Measurements from ENCODE around the gene MAP4K4. TPM values are rescaled to one million over a fixed set of nuclear protein-coding genes. Genes with fewer than 3 reads are reported as not detected.

MAP4K4 gene
- total RNA-seq, 1 experiment from 2014 or later = 162 TPM

DNA sequence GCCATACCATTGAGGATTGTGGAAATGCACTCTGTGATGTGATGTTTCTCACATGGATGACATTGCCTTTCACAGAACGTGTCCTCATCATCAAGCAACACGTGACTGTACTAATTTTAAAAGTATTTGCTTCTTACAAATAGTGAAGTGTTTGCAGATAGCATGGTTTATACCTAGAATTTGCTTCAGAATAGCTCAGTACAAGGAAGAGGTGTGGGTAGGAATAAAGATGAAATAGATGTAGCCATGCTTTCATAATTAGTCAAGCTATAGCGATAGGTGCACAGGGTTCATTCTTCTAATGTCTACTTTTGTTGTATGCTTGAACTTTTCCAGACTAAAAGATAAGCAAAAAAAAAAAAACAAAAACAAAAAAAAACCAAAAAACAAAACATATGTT, 27.5 kb downstream of the MAP4K4 start:
- CTCF ChIA-PET = interaction anchor here (0.6 to 1.6 kb wide), 3 partner anchors 11 to 599 kb away, joined by 3 to 4 read pairs (median 4); no protein-coding TSS in a partner anchor
- no TSS peak for BruUV-seq (replicated peaks)
- Mint-ChIP-seq H3K9me3 (ENCODE audit: unreplicated experiment) (no peaks in the 10 kb centered on the region), H3K36me3 (ENCODE audit: insufficient read depth, unreplicated experiment) (peaks cover 18% of the 10 kb centered on the region), H3K4me3 (ENCODE audit: unreplicated experiment) (no peak overlapping the region), H3K4me1 (ENCODE audit: insufficient read depth, unreplicated experiment) (peaks cover 51% of the 10 kb centered on the region), H3K27ac (ENCODE audit: low read depth, unreplicated experiment) (no peak overlapping the region), H3K27me3 (ENCODE audit: insufficient read depth, unreplicated experiment) (no peaks in the 10 kb centered on the region)
- TF ChIP-seq, protein P1, sequence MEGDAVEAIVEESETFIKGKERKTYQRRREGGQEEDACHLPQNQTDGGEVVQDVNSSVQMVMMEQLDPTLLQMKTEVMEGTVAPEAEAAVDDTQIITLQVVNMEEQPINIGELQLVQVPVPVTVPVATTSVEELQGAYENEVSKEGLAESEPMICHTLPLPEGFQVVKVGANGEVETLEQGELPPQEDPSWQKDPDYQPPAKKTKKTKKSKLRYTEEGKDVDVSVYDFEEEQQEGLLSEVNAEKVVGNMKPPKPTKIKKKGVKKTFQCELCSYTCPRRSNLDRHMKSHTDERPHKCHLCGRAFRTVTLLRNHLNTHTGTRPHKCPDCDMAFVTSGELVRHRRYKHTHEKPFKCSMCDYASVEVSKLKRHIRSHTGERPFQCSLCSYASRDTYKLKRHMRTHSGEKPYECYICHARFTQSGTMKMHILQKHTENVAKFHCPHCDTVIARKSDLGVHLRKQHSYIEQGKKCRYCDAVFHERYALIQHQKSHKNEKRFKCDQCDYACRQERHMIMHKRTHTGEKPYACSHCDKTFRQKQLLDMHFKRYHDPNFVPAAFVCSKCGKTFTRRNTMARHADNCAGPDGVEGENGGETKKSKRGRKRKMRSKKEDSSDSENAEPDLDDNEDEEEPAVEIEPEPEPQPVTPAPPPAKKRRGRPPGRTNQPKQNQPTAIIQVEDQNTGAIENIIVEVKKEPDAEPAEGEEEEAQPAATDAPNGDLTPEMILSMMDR (IDR thresholded peaks at IDR 0.05; ENCODE audit: unreplicated experiment) = no peak
- no peak for DNase-seq (ENCODE audit: unreplicated experiment)
- intact Hi-C loops (cut with micrococcal nuclease) = no loop called here
- POLR2A ChIA-PET = interaction anchor here (0.6 to 2.7 kb wide), 6 partner anchors 11 to 28 kb away, joined by 4 to 11 read pairs (median 6); no protein-coding TSS in a partner anchor

DNA sequence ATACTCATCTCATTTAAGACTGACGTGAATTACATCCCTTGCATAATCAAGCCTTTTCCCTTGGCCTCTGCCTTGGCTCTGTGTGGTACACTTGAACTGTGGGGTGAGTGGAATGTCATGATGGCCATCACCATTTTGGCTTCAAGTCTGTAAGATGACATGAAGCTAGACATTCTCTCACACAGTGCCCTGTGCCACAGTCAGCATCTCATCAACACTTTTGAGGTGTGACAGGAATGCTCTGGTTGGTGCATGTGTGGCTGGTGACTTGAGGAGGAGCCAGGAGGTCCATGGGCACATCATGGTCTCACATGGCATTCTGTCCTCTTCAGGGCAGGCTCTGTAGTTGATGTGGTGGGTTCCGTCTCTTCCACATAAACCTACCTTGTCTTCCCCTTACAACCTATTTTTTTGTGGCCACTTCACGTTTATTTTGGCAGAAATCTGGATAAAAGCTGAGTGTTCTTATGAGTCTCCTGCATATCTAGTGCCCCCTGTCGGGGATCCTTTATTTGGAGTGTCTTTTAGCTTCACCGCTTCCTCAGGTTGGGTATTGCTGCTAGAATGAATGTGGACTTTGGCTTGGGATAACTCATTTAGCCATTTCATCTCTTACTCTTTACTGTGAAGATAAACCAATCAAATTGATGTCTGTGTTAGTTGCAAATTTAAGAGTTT, 28.1 kb downstream of the MAP4K4 start:
- H3K9me3 Mint-ChIP-seq (ENCODE audit: unreplicated experiment) = no peaks in the 10 kb centered on the region
- H3K27me3 Mint-ChIP-seq (ENCODE audit: insufficient read depth, unreplicated experiment) = no peaks in the 10 kb centered on the region
- H3K4me1 Mint-ChIP-seq (ENCODE audit: insufficient read depth, unreplicated experiment) = peaks cover 48% of the 10 kb centered on the region
- intact Hi-C loops (cut with micrococcal nuclease) = no loop called here
- TF ChIP-seq, protein P1 (IDR thresholded peaks at IDR 0.05; ENCODE audit: unreplicated experiment) = no peak
- peak; percentile 56 for DNase-seq (ENCODE audit: unreplicated experiment)
- ChIA-PET CTCF (interaction anchor here (1.0 to 1.6 kb wide), 2 partner anchors 15 to 18 kb away, joined by 3 to 6 read pairs; no protein-coding TSS in a partner anchor), POLR2A (interaction anchor here (0.7 to 2.7 kb wide), 7 partner anchors 10 to 926 kb away, joined by 3 to 11 read pairs (median 6); no protein-coding TSS in a partner anchor)
- no peak overlapping the region for H3K4me3 Mint-ChIP-seq (ENCODE audit: unreplicated experiment)
- H3K27ac Mint-ChIP-seq (ENCODE audit: low read depth, unreplicated experiment) = no peak overlapping the region
- H3K36me3 Mint-ChIP-seq (ENCODE audit: insufficient read depth, unreplicated experiment) = peaks cover 23% of the 10 kb centered on the region
- no TSS peak for BruUV-seq (replicated peaks)

DNA sequence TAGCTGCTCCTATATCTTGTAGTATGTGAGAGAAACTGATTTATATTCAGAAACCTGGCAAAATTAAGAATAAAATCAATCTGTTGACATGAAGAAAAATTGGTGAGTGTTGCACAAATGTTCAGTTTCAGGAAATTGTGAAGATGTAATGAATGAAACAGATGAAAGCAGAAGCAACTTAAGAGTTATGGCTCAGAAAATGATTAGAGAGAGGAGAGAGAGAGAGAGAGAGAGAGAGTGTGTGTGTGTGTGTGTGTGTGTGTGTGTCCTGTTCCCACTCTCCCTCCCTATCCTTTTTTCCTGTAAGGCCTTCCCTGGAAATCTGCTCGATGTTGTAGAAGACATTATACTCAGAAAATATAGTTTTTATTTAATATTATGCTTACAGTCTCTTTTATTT, 31.4 kb downstream of the MAP4K4 start:
- CTCF ChIA-PET = interaction anchor here (0.6 to 1.7 kb wide), 4 partner anchors 29 to 310 kb away, joined by 3 to 6 read pairs (median 4); no protein-coding TSS in a partner anchor

More for the DNA sequence above, 31.4 kb downstream of the MAP4K4 start:
- Mint-ChIP-seq H3K4me3 (ENCODE audit: unreplicated experiment) (no peak overlapping the region), H3K27ac (ENCODE audit: low read depth, unreplicated experiment) (peak overlapping the region; percentile 68), H3K36me3 (ENCODE audit: insufficient read depth, unreplicated experiment) (peaks cover 12% of the 10 kb centered on the region), H3K27me3 (ENCODE audit: insufficient read depth, unreplicated experiment) (no peaks in the 10 kb centered on the region), H3K4me1 (ENCODE audit: insufficient read depth, unreplicated experiment) (peaks cover 43% of the 10 kb centered on the region), H3K9me3 (ENCODE audit: unreplicated experiment) (no peaks in the 10 kb centered on the region)
- POLR2A ChIA-PET = interaction anchor here (1.0 to 1.4 kb wide), 3 partner anchors 11 to 189 kb away, joined by 3 to 5 read pairs (median 3); no protein-coding TSS in a partner anchor
- intact Hi-C loops (cut with micrococcal nuclease) = no loop called here
- DNase-seq (ENCODE audit: unreplicated experiment) = no peak
- TF ChIP-seq, protein P1 (IDR thresholded peaks at IDR 0.05; ENCODE audit: unreplicated experiment) = no peak
- no TSS peak for BruUV-seq (replicated peaks)

All from MCF 10A (cell line).